Adipocyte (in vitro differentiated cells): ENCODE results near the gene FGF22.

Experiments
- DNase-seq: peaks from one replicate; pipeline ENCODE4 v3.0.0-alpha.2; 2015; ENCODE audit warnings: low read depth
- H3K27me3 ChIP-seq: replicated peaks from 2 replicates; pipeline ENCODE4 v1.7.0; 2013; ENCODE audit warnings: mild to moderate bottlenecking, low read length, moderate library complexity; ENCODE audit not compliant: control insufficient read depth, insufficient read depth
- H3K36me3 ChIP-seq: 2 replicates; pipeline ENCODE4 v1.7.0; 2013; ENCODE audit warnings: low read length, mild to moderate bottlenecking, moderate library complexity; ENCODE audit not compliant: control insufficient read depth, insufficient read depth, severe bottlenecking
- H3K4me1 ChIP-seq: 2 replicates; pipeline ENCODE4 v1.7.0; 2013; ENCODE audit warnings: mild to moderate bottlenecking, low read length, moderate library complexity; ENCODE audit not compliant: control insufficient read depth, insufficient read depth
- H3K4me3 ChIP-seq: 2 replicates; pipeline ENCODE4 v1.7.0; 2013; ENCODE audit warnings: mild to moderate bottlenecking, low read length, moderate library complexity
- H3K9ac ChIP-seq: 2 replicates; pipeline ENCODE4 v1.7.0; 2013; ENCODE audit warnings: mild to moderate bottlenecking, low read length, moderate library complexity
- H3K9me3 ChIP-seq: 2 replicates; pipeline ENCODE4 v1.7.0; 2013; ENCODE audit warnings: mild to moderate bottlenecking, low read length, moderate library complexity; ENCODE audit not compliant: control insufficient read depth

Gene FGF22

DNA sequence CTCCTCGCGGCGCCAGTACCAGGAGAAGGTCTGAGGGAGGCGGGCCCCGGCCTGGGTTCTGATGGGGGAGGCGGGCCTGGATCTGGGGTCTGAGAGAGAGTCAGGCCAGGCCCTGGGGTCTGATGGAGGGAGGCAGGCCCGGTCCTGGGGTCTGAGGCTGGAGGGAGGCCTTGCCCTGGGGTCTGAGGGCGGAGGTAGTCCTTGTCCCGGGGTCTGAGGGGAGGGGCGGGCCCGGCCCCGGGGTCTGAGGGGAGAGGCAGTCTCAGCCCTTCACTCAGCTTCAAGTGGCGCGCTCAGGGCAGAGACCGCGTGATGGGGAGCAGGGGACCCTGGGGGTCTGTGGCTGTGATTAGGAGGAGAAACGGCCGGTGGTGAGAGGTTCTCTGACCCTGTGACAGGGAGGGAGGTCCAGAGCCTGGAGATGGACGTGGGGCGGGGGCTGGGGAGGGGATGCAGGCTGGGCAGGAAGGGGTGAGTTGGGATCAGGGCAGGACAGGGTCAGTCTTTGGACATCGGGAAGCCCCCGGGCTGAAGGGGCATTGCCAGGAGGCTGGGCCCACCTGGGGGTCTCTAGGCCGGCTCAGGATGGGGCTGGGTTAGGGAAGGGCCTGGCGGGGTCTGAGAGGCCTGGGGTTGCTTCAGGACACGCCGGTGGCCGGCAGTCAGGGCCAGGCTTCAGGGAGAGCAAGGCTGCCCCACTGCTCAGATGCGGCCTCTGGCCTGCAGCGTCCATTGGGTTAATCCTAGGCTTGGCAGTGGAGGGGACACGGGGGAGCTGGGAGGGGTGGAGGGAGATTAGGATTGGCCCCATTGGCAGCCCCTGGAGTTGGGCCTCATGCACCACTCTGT lies 31.3 kb upstream of the FGF22 start:
- Histone ChIP-seq H3K4me1 (peaks cover 10% of the 10 kb centered on the region), H3K27me3 (no peaks in the 10 kb centered on the region), H3K9ac (no peak overlapping the region), H3K4me3 (no peak overlapping the region), H3K9me3 (no peaks in the 10 kb centered on the region), H3K36me3 (no peaks in the 10 kb centered on the region)
- DNase-seq = no peak

DNA sequence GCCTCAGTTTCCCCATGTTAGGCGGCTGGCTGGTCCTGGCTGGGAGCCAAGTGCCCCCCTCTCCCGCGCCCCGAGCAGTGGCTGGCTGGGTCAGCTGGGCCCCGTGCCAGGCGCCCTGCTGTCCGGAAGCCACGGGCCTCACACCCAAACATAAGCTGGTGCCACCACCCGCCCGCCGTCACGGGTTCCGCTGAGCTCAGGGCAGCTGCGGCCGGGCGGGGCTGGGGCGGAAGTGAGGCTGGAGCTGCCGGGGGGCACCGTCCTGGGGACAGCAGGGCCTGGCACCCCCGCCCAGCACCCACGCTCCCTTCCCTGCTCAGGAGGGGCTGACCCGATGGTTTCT lies 30.7 kb upstream of the FGF22 start:
- no peak for DNase-seq
- peaks cover 10% of the 10 kb centered on the region for H3K4me1 ChIP-seq
- no peaks in the 10 kb centered on the region for H3K36me3 ChIP-seq
- H3K27me3 ChIP-seq = no peaks in the 10 kb centered on the region
- no peak overlapping the region for H3K4me3 ChIP-seq
- no peaks in the 10 kb centered on the region for H3K9me3 ChIP-seq
- no peak overlapping the region for H3K9ac ChIP-seq

DNA sequence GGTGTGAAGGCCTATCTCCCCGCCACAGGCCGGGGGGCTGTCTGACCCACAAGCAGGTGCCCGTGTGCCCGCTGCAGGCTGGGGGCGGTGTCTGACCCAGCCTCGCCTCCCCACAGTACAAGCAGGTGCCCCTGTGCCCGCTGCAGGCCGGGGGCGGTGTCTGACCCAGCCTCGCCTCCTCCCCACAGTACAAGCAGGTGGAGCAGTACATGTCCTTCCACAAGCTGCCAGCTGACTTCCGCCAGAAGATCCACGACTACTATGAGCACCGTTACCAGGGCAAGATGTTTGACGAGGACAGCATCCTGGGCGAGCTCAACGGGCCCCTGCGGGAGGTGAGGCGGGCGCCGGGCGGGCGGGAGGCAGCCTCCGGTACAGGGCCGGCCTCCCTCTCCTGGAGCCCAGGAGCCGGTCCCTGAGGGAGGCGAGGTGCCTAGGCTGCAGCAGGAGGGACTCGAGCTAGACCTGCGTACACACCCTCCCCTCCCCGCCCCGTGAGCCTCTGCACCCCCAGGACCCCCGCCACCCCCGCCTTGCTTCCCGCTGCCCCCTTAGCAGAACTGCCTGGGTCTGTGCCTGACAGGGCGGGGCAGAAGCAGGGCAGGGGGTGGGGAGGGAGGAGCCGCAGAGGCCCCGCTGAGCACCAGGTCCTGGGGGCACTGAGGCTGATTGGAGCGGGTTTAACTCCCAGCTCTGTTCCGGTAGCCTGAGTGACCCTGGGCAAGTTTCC lies 29.4 kb upstream of the FGF22 start:
- H3K4me3 ChIP-seq = no peak overlapping the region
- H3K4me1 ChIP-seq = peaks cover 10% of the 10 kb centered on the region
- no peaks in the 10 kb centered on the region for H3K9me3 ChIP-seq
- H3K36me3 ChIP-seq = no peaks in the 10 kb centered on the region
- DNase-seq = no peak
- no peaks in the 10 kb centered on the region for H3K27me3 ChIP-seq
- peak overlapping the region; percentile 14 for H3K9ac ChIP-seq

DNA sequence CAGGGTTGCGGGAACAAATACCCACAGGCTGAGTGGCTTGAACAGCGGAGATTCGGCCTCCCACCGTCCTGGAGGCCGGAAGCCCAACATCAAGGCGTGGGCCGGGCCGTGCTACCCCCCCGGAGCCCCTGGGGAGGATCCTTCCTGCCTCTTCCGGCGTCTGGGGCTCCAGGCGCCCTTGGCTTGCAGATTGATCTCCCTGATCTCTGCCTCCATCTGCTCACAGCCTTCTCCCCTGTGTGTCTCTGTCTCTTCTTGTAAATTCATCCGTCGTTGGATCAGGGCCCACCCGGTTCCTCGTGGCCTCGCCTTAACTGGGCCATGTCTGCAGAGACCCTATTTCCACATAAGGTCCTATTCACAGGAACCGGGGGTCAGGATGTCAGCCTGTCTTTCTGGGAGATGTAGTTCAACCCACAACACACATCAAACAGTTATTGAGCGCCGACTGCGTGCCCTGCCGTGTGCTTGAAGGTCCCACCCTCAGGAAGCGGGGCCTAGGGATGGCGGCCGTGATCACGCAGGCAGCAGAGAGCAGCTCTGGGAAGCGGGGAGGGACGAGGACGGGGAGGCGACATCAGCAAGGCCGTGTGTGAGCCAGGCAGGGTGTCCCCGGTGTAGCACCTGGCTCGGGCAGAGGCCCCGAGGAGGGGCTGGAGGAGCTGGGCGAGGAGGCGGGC lies 28.7 kb upstream of the FGF22 start:
- Histone ChIP-seq H3K27me3 (no peaks in the 10 kb centered on the region), H3K4me3 (peak overlapping the region; percentile 11), H3K4me1 (peaks cover 10% of the 10 kb centered on the region), H3K9me3 (no peaks in the 10 kb centered on the region), H3K36me3 (no peaks in the 10 kb centered on the region), H3K9ac (peak overlapping the region; percentile 14)
- DNase-seq = peak; percentile 65

DNA sequence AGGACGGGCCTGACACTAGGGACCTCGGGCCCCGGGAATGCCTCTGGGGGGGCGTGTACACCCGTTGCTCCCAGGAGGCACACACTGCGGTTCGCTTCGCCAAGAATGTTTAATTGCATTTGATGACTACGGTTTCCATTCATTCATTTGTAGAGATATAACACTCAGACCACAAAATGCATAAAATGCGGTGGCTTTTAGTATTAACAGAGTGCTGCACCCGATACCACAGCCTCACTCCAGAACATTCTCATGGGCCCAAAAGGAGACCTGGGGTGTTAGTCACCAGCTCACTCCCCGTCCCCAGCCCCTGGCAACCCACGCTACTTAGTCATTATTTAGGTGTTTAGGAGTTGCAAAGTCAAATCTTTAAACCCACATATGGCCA lies 28.2 kb upstream of the FGF22 start:
- H3K4me3 ChIP-seq = no peak overlapping the region

DNA sequence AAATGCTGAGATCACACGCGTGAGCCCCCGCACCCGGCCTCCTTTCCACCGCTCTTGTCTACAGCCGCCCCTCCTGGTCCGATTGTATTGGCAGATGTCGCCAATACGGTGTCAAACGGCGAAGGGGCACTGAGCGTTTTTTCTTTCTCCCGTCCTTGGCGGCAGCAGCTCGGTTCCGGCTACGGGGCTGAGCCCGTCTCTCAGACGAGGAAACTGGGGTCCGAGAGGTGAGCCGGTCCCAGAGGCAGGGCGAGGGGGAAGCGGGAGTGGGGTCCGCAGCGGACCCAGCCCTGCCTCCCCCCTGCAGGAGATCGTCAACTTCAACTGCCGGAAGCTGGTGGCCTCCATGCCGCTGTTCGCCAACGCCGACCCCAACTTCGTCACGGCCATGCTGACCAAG lies 26.7 kb upstream of the FGF22 start:
- Histone ChIP-seq H3K27me3 (no peaks in the 10 kb centered on the region), H3K36me3 (no peaks in the 10 kb centered on the region), H3K4me3 (no peak overlapping the region), H3K9me3 (no peaks in the 10 kb centered on the region), H3K4me1 (peaks cover 10% of the 10 kb centered on the region), H3K9ac (no peak overlapping the region)
- no peak for DNase-seq

More for the DNA sequence above, 28.2 kb upstream of the FGF22 start:
- peak; percentile 84 for DNase-seq
- peaks cover 10% of the 10 kb centered on the region for H3K4me1 ChIP-seq
- H3K27me3 ChIP-seq = no peaks in the 10 kb centered on the region
- H3K36me3 ChIP-seq = no peaks in the 10 kb centered on the region
- no peaks in the 10 kb centered on the region for H3K9me3 ChIP-seq
- H3K9ac ChIP-seq = peak overlapping the region; percentile 14

DNA sequence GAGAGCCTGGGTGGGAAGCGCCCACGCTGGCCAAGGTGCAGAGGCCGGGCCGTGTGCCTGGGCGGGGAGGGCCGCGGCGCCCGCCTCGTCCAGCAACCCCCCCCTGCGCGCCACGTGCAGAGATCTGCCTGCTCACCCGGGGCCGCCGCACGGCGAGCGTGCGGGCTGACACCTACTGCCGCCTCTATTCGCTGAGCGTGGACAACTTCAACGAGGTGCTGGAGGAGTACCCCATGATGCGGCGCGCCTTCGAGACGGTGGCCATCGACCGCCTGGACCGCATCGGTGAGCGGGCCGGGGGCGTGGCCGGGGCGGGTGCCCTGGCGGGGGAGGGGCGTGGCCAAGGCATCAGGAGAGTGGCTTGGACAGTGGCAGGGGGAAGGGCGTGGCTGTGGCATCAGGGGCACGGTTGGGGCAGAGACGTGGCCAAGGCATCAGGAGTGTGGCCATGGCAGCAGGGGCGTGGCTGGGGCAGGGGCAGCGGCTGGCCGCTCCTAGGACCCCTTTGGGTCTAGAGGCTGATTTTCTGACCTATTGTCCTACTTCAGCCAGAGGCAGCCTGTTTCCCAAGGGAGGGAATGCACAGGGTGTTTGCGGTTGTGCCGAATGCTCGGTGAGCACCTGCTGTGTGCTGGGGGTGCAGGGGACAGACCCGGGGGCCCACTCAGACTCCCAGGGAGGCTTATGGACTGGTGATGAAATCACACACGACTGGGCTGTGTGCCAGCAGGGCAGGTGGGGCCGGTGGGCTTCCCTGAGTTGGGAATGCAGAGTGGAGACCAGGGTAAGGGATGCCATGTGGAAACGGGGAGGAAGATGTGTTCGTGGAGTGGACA lies 25.7 kb upstream of the FGF22 start:
- no peak for DNase-seq
- Histone ChIP-seq H3K9ac (no peak overlapping the region), H3K36me3 (peaks cover 9% of the 10 kb centered on the region), H3K27me3 (no peaks in the 10 kb centered on the region), H3K9me3 (no peaks in the 10 kb centered on the region), H3K4me1 (peaks cover 10% of the 10 kb centered on the region), H3K4me3 (no peak overlapping the region)

DNA sequence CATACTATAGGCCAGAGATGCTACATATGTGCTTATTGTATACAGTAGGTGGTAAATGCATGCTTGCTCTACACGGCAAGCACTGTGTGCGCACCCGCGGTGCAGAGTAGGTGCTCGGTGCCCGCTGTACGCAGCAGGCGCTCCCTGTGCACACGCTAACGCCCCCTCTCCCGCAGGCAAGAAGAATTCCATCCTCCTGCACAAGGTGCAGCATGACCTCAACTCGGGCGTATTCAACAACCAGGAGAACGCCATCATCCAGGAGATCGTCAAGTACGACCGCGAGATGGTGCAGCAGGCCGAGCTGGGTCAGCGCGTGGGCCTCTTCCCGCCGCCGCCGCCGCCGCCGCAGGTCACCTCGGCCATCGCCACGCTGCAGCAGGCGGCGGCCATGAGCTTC lies 24.1 kb upstream of the FGF22 start:
- Histone ChIP-seq H3K4me1 (peaks cover 9% of the 10 kb centered on the region), H3K27me3 (no peaks in the 10 kb centered on the region), H3K9me3 (no peaks in the 10 kb centered on the region), H3K4me3 (no peak overlapping the region), H3K9ac (no peak overlapping the region), H3K36me3 (peaks cover 23% of the 10 kb centered on the region)
- DNase-seq = no peak

DNA sequence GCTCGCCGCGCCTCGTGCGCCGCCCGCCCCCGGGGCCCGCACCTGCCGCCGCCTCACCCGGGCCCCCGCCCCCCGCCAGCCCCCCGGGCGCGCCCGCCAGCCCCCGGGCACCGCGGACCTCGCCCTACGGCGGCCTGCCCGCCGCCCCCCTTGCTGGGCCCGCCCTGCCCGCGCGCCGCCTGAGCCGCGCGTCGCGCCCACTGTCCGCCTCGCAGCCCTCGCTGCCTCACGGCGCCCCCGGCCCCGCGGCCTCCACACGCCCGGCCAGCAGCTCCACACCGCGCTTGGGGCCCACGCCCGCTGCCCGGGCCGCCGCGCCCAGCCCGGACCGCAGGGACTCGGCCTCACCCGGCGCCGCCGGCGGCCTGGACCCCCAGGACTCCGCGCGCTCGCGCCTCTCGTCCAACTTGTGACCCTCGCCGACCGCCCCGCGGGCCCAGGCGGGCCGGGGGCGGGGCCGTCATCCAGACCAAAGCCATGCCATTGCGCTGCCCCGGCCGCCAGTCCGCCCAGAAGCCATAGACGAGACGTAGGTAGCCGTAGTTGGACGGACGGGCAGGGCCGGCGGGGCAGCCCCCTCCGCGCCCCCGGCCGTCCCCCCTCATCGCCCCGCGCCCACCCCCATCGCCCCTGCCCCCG lies 23.5 kb upstream of the FGF22 start:
- peaks cover 4% of the 10 kb centered on the region for H3K4me1 ChIP-seq
- no peak overlapping the region for H3K4me3 ChIP-seq
- H3K27me3 ChIP-seq = no peaks in the 10 kb centered on the region
- no peaks in the 10 kb centered on the region for H3K9me3 ChIP-seq
- peaks cover 23% of the 10 kb centered on the region for H3K36me3 ChIP-seq
- DNase-seq = no peak
- H3K9ac ChIP-seq = no peak overlapping the region

DNA sequence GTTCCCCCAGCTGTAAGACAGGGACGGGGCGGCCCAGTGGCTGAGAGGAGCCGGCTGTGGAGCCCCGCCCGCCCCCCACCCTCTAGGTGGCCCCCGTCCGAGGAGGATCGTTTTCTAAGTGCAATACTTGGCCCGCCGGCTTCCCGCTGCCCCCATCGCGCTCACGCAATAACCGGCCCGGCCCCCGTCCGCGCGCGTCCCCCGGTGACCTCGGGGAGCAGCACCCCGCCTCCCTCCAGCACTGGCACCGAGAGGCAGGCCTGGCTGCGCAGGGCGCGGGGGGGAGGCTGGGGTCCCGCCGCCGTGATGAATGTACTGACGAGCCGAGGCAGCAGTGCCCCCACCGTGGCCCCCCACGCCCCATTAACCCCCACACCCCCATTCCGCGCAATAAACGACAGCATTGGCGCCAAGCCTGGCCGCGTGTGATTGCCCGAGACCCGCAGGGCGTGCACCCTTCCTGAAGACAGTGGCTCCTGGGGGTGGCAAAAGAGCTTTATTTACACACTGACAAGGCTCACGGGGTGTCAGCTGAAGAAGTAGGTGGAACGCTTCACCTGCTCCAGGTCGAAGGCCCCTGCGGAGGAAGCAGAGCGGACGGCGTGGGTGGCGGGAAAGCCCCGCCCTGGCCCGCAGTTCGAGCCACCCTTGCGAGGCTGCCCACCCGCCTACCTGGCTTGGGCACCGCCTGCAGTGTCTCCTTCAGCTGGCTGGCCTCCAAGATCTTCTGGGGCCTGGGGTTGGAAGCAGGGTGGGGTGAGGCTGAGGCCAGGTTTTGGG lies 22.7 kb upstream of the FGF22 start:
- no peaks in the 10 kb centered on the region for H3K27me3 ChIP-seq
- H3K4me3 ChIP-seq = no peak overlapping the region
- H3K9me3 ChIP-seq = no peaks in the 10 kb centered on the region
- DNase-seq = no peak
- no peaks in the 10 kb centered on the region for H3K4me1 ChIP-seq
- peaks cover 28% of the 10 kb centered on the region for H3K36me3 ChIP-seq
- no peak overlapping the region for H3K9ac ChIP-seq
